Measurements from ENCODE around the gene COG4.

The COG4 gene

DNA sequence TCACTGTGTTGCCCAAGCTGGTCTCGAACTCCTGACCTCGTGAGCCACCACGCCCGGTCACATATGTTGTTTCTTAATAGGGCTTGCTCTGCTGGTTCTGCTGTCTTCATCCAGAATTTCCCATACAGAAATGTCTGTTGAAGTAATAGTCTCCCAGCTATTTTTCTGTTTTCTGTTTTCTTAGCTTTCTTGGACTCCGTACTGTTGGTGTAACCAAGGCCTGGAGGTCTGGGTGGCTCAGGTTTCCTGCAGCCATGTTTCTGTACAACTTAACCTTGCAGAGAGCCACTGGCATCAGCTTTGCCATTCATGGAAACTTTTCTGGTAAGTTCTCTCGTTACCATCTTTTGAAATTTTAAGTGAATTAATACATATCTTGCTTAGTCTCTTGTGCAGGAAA, 3.0 kb upstream of the COG4 start:
- DNase-seq, result no peak

DNA sequence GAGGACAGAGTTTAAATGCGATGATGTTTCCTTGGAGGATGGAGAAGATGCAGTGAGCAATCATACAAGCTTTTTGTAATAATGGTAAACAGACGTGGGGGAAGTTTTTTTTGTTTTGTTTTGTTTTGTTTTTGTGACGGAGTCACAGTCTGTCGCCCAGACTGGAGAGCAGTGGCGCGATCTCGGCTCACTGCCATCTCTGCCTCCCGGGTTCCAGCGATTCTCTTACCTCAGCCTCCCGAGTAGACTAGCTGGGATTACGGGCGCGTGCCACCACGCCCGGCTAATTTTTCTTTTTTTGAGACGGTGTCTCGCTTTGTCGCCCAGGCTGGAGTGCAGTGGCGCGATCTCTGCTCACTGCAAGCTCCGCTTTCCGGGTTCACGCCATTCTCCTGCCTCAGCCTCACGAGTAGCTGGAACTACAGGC, 1.1 kb upstream of the COG4 start:
- DNase-seq, result peak; percentile 18

GRCh38 chr16:70523743-70524398, 517 bp upstream of the COG4 start, which contains the start of gene SF3B3:
Gene SF3B3 (plus strand): TSS chr16:70523816. CDS start chr16:70526657, 2,841 bp downstream.
- no peak for DNase-seq

GRCh38 chr16:70522216-70523075, 908 bp downstream of the COG4 start:
- no peak for DNase-seq

- DNase-seq, result peak; percentile 79
These were observed 2.6 kb downstream of the COG4 start for GRCh38 chr16:70520612-70521297.

GRCh38 chr16:70512456-70512855, 10.9 kb downstream of the COG4 start:
- peak; percentile 20 for DNase-seq

GRCh38 chr16:70511833-70512232, 11.5 kb downstream of the COG4 start:
- no peak for DNase-seq

DNA sequence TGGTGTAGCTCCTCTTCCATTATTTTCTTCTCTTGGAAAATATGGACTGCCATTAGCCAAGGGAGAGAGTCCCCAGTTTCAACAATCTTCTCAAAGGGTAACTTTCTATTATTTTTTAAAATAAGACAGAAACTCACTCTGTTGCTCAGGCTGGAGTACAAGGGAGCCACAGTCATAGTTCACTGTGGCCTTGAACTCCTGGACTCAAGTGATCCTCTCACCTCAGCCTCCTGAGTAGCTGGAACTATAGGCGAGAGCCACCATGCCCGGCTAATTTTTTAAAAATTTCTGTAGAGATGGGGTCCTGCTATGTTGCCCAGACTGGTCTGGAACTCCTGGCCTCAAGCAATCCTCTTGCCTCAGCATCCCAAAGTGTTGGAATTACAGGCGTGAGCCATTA, 13.1 kb downstream of the COG4 start:
- DNase-seq, result no peak

DNA sequence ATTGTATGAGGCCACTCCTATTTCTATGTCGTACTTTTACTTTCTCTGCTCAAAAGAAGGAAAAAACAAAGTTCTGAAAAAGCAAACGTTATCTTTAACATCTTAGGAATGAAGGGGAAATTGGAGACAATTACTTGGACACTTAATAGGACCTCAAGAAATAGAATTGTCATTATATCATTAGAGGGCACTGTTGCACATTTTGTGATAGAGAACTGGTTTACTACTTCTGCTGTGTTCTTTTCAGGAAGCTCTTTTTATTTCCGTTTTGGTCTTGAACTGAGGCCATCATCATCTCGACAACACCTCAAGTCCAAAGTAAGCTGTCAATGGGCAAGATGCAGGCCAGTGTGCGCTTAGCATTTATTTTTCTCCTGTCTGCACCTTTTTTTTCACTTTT, 14.6 kb downstream of the COG4 start:
- no peak for DNase-seq

DNA sequence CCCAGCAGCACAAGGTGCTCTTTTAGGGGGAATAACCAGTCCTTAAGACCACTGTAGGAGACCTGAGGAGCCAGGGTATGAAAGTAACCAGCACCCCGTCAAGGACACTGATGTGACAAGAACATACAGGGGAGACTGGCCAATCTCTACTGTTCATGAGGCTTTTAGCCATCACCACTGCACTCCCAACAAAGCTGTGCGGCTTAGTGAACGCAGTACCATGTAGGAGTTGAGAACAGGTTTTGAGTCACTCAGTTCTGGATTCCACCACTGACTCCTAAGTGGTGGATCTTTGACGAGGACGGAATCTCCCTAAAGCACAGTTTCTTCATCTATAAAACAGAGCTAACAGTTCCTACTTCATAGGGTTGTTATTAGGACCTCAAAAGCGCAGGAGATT, 26.8 kb downstream of the COG4 start:
- no peak for DNase-seq

GRCh38 chr16:70495425-70496182, 27.8 kb downstream of the COG4 start:
- DNase-seq, result no peak

DNA sequence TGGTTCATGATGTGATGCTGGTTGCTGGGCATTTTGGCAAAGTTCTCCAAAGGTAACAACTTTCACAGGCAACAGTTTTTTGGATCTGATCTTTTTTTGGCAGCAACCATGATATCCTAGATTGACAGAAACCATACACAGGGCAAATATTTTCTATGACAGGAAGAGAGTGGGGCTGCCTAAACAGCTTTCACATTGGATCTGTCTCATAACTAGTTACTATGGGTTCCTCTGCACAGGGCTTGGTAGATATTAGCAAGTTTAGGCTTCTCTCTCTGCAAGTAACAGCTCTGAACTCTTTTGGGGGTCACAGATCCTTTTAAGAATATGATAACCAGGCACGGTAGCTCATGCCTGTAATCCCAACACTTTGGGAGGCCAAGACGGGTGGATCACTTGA, 28.6 kb downstream of the COG4 start:
- DNase-seq, result no peak

DNA sequence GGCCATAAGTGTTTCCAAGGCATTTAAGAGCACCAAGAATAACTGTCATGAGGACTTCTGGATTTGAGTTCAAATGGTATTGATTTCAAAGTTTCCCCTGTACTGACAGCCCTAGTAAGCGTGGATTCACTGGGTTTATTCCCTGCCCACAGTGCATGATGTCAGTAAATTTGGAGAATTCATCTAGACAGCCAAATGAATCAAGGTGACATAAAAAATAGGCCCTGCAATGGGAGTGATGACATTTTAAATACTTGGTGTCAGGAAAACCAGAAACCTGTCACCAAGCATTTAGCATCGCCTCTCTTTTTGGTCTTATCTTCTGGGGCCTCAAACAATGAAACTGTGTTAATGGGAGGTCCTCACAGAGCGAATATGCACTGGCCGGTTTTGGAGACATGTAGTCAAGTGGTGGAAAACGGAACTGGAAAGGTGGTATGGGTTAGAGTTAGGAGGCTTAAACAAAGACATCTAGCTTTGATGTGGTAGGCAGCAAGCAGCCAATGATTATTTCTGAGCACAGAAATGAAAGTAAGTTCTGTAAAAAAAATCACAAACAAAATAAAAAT, 29.1 kb downstream of the COG4 start:
- no peak for DNase-seq

GRCh38 chr16:70493802-70494201, 29.6 kb downstream of the COG4 start:
- DNase-seq, result no peak

DNA sequence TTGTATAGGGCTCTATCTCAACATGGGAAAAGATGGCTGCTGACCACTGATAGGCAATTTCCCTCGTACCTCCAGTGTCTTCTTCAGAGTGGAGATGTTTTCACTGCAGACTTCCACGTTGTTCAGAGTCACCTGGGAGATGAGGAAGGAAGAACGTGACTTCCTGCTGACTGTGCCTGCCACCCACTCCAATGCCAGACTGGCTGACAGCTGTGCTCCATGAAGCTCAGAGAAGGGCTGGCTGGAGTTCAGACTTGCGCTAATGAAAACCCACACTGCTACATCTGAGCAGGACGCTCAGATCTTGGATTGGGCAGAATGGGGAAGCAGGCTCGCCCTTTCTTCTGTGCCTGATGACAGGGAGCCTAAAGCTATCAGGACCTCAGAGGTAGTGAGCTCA, 33.1 kb downstream of the COG4 start:
- DNase-seq, result no peak

DNA sequence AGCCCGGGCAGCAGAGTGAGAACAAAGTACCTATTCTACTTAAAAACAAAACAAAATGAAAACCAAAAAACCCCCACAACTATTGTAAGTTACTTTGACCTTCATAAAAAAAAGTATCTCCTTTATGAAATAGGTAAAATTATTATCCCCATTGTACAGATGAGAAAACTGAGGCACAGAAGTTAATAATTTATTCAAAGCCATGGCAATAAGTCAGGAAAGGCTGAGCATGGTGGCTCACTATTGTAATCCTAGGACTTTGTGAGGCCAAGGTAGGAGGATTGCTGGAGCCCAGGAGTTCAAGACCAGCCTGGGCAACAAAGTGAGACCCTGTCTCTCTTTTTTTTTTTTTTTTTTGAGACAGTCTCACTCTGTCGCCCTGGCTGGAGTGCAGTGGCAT, 38.5 kb downstream of the COG4 start:
- no peak for DNase-seq

DNA sequence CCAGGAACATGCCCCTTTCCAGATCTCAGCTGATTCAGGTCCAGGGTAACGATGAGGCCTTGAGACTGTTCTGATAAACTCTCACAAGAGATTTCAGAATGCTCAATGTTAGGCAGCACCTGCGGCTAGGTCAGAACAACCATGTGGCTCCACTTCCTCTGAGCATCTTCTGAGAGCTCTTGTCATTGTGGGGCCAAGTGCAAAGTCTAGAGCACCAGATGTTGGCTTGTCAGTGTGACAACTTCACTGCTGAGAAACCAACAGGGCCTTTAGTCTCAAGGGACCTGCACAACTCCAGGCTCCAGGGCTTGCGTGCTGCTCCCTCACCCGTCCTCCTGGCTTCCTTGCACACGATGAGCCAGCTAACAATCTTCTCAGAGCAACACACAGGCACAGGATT, 39.9 kb downstream of the COG4 start:
- no peak for DNase-seq

- DNase-seq, result no peak
These were observed 40.7 kb downstream of the COG4 start for GRCh38 chr16:70482624-70483023.

DNA sequence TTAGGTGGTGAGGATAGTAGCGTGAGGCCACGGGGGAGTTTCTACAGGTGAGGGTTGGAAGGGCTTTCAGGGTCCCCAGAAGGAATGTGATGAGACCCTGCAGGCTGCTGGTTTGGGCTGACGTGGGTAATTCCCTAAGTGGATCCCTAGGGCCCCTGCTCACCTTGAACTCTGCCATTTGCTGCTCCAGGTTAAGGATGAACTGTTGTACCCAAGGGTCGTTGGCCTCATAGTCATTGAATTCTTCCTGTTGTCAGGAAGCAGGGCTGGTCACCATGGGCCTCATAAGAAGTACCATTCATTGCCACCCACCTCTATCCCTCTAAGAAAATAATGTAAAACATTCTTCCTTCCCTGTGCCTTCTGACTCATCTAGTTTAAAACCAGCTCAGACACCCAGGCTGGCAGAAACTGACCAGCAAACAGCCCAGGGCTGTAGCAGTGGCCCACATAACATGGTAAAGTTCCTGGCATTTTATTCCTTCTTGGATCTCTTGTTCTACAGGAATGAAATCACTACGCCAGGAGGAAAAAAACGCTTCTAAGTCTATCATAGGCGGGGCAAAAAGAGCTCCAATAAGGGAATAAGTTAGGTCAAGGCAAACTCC, 41.3 kb downstream of the COG4 start:
- no peak for DNase-seq

- DNase-seq, result no peak
These were observed 42.9 kb downstream of the COG4 start for GRCh38 chr16:70480127-70481105.

GRCh38 chr16:70478912-70479341, 44.4 kb downstream of the COG4 start:
- no peak for DNase-seq

Data from fibroblast of skin of right biceps (primary cell).